HG03103 (cell line): Measurements from ENCODE around the gene PSMD7.
"Not testable (repeated sequence)": the region's sequence is repeated elsewhere in the genome, so short reads cannot be mapped to it uniquely, and the experiment has no call there.

Experiments
- ATAC-seq: cut with Tn5 transposase; IDR thresholded peaks from one replicate; pipeline ENCODE4 v1.9.1; 2021; ENCODE audit warnings: low read depth; ENCODE audit not compliant: unreplicated experiment

The PSMD7 gene

DNA sequence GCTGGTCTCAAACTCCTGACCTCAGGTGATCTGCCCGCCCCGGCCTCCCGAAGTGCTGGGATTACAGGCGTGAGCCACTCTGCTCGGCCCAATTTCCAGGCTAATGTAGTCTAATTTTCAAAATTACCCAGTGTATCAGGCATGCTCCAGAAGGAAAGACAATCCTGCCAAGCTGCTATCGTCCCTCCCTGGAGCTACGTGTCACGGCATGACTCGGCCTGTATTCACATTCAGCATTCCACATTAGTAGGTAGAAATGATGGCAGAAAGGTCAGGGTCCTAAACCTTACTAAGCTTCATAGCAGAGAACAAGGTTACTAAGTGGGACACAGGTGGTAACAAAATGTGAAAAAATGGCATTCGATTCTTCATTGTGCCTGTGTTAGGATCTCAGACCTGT lies 42.6 kb downstream of the PSMD7 start:
- not testable (repeated sequence) for ATAC-seq

DNA sequence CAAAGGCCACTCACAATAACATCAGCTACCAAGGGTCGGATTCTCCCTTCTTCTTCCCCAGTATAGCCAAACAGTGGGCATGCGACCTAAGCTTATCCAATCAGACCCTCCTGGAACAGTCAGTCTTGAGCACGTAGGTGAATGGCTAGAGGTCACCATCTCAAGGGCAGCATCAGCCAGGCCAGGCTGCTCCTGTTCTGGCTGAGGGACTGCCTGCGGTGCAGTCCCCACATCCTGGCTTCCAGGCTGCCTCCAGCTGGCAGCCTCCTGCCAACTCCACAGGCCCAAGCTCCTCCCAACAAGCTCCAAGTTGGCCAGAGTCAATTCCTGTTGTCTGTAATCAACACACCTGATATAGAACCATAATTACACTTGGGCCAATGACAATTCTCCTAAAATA lies 56.4 kb downstream of the PSMD7 start:
- ATAC-seq, result not testable (repeated sequence)
